HUDEP-2 (cell line): ENCODE measurements around the gene PACSIN2.
"Not testable (repeated sequence)": the region's sequence is repeated elsewhere in the genome, so short reads cannot be mapped to it uniquely, and the experiment has no call there.

Experiments used
- DNase-seq, 76 experiments: peaks; one replicate each; lab custom pipeline; 2025; ENCODE audit not compliant: unreplicated experiment in 76 of 76; lab: John Stamatoyannopoulos, UW

The PACSIN2 gene

GRCh38 chr22:42970029-42970428 is 44.9 kb downstream of the PACSIN2 start:
- no peak for DNase-seq

- no peak for DNase-seq
Observed at GRCh38 chr22:42969348-42969975, 45.5 kb downstream of the PACSIN2 start.

GRCh38 chr22:42967933-42968332 is 47.0 kb downstream of the PACSIN2 start:
- peak in 41 of 76 experiments; percentile 6 to 55 (median 35) for DNase-seq

GRCh38 chr22:42967005-42967404 is 47.9 kb downstream of the PACSIN2 start:
- no peak for DNase-seq

GRCh38 chr22:42966497-42966896 is 48.5 kb downstream of the PACSIN2 start:
- no peak for DNase-seq

GRCh38 chr22:42964994-42965699 is 49.8 kb downstream of the PACSIN2 start:
- no peak for DNase-seq

- DNase-seq: no peak
Observed at GRCh38 chr22:42963231-42963595, 51.7 kb downstream of the PACSIN2 start.

GRCh38 chr22:42962295-42963230 is 52.4 kb downstream of the PACSIN2 start:
- peak in 58 of 76 experiments; percentile 15 to 79 (median 48) for DNase-seq

GRCh38 chr22:42961810-42962209 is 53.1 kb downstream of the PACSIN2 start:
- peak in 23 of 76 experiments; percentile 13 to 36 (median 20) for DNase-seq

GRCh38 chr22:42961400-42961690 is 53.6 kb downstream of the PACSIN2 start:
- not testable (repeated sequence) for DNase-seq

- peak in 9 of 76 experiments; percentile 13 to 29 (median 20) for DNase-seq
Observed at GRCh38 chr22:42960531-42961399, 54.2 kb downstream of the PACSIN2 start.

- DNase-seq: peak in 45 of 76 experiments; percentile 10 to 79 (median 30)
Observed at GRCh38 chr22:42959576-42960509, 55.1 kb downstream of the PACSIN2 start.

GRCh38 chr22:42958937-42959336 is 56.0 kb downstream of the PACSIN2 start:
- DNase-seq: no peak

- no peak for DNase-seq
Observed at GRCh38 chr22:42957958-42958357, 57.0 kb downstream of the PACSIN2 start.

GRCh38 chr22:42957544-42957943 is 57.4 kb downstream of the PACSIN2 start:
- no peak for DNase-seq

GRCh38 chr22:42955848-42956247 is 59.1 kb downstream of the PACSIN2 start:
- no peak for DNase-seq

GRCh38 chr22:42955087-42955635 is 59.8 kb downstream of the PACSIN2 start:
- no peak for DNase-seq

GRCh38 chr22:42953751-42954150 is 61.2 kb downstream of the PACSIN2 start:
- DNase-seq: not testable (repeated sequence)

GRCh38 chr22:42951093-42951710 is 63.7 kb downstream of the PACSIN2 start:
- DNase-seq: no peak
